Breast epithelium (tissue), 3 donors: ENCODE measurements around the gene CORO7.

Experiments
- CTCF ChIP-seq, 3 donors: fragments of 450-650 bp; IDR thresholded peaks; one replicate each; pipeline ENCODE4 v1.5.1; 2016 to 2017; ENCODE audit warnings: antibody characterized with exemption in 3 of 3, mild to moderate bottlenecking in 3 of 3, moderate library complexity in 3 of 3
- POLR2AphosphoS5 ChIP-seq, 3 donors: sonication (generic); formaldehyde crosslinking; IDR thresholded peaks; one replicate each; pipeline ENCODE4 v1.6.1; 2017; ENCODE audit warnings: antibody characterized with exemption in 3 of 3

- TF ChIP-seq CTCF (IDR thresholded peaks at IDR 0.05), result no peak
- TF ChIP-seq POLR2AphosphoS5 (IDR thresholded peaks at IDR 0.05), result no peak
These were observed 16.8 kb upstream of the CORO7 start for GRCh38 chr16:4433228-4433627.
